A549 (cell line): ENCODE measurements around the gene SAP30L. TPM values are rescaled to one million over a fixed set of nuclear protein-coding genes. Genes with fewer than 3 reads are reported as not detected.

Experiments used
- ATAC-seq, 2 experiments: fragments of 200-7000 bp in 1 of 2; fragments of >200 bp in 1 of 2; cut with Nextera tagmentation in 1 of 2; cut with Tn5 transposase in 1 of 2; 3 replicates each; pipeline versions ENCODE4 v1.8.0 to v1.9.1; 2018 to 2020; ENCODE audit warnings: mild to moderate bottlenecking in 1 of 2, moderate library complexity in 1 of 2
- CTCF ChIA-PET: fragments of 300-600 bp; sonication (Branson Sonifier 250); formaldehyde crosslinking; extraction: SDS; loops from one replicate; lab custom pipeline; 2021; ENCODE audit warnings: antibody characterized with exemption, inconsistent platforms; lab: Yijun Ruan, JAX
- POLR2A ChIA-PET: fragments of 350-600 bp; formaldehyde crosslinking; extraction: SDS; loops from one replicate; lab custom pipeline; 2021; ENCODE audit warnings: antibody characterized with exemption, inconsistent platforms; lab: Yijun Ruan, JAX
- DNase-seq, 2 experiments: peaks; one replicate each; pipeline versions ENCODE4 v3.0.0 to v3.0.0-alpha.2; 2011 to 2016; ENCODE audit warnings: low read depth in 1 of 2, low spot score in 1 of 2
- FAIRE-seq: peaks from 2 replicates; lab custom pipeline; 2011; peaks lifted over from hg19 to GRCh38; lab: Jason Lieb, UNC
- H3K27ac ChIP-seq, 2 experiments: fragments of >200 bp; sonication (Bioruptor Twin); formaldehyde crosslinking; 3 replicates each; pipeline ENCODE4 v1.5.1; 2016 to 2017
- H3K4me1 ChIP-seq: fragments of >200 bp; sonication (Bioruptor Twin); formaldehyde crosslinking; 3 replicates; pipeline ENCODE4 v1.6.1; 2016
- H3K4me2 ChIP-seq: fragments of >200 bp; sonication (Bioruptor Twin); formaldehyde crosslinking; 3 replicates; pipeline ENCODE4 v1.6.1; 2016
- H3K4me3 ChIP-seq: fragments of >200 bp; sonication (Bioruptor Twin); formaldehyde crosslinking; 3 replicates; pipeline ENCODE4 v1.5.1; 2016
- H3K9me3 ChIP-seq: fragments of >200 bp; sonication (Bioruptor Twin); formaldehyde crosslinking; 3 replicates; pipeline ENCODE4 v1.6.1; 2016
- EHF ChIP-seq: fragments of 250-450 bp; sonication (Bioruptor Pico); IDR thresholded peaks from 2 replicates; pipeline ENCODE4 v1.5.0; 2020; ENCODE audit warnings: mild to moderate bottlenecking
- EHMT2 ChIP-seq: fragments of 200-600 bp; sonication (generic); IDR thresholded peaks from 2 replicates; pipeline ENCODE4 v1.6.1; 2016; ENCODE audit warnings: antibody characterized with exemption, low read depth, mild to moderate bottlenecking, moderate library complexity
- ESRRA ChIP-seq: fragments of 150-350 bp; IDR thresholded peaks from 2 replicates; pipeline ENCODE4 v1.6.1; 2014; ENCODE audit warnings: mild to moderate bottlenecking, low read length, borderline replicate concordance
- FOSL2 ChIP-seq, 2 experiments: fragments of 450-650 bp in 1 of 2; fragments of >200 bp in 1 of 2; sonication (Bioruptor Twin) in 1 of 2; formaldehyde crosslinking; IDR thresholded peaks; 2 replicates each; pipeline versions ENCODE4 v1.5.0 to v1.6.1; 2016 to 2020; ENCODE audit warnings: mild to moderate bottlenecking in 1 of 2, moderate library complexity in 1 of 2
- HEYL ChIP-seq: fragments of 250-450 bp; sonication (Bioruptor Pico); IDR thresholded peaks from 2 replicates; pipeline ENCODE4 v1.8.0; 2021; ENCODE audit warnings: mild to moderate bottlenecking, moderate library complexity
- HOXB13 ChIP-seq: fragments of 250-450 bp; sonication (Bioruptor Pico); IDR thresholded peaks from 2 replicates; pipeline ENCODE4 v1.5.0; 2020; ENCODE audit warnings: low read depth, mild to moderate bottlenecking, moderate library complexity
- JUN ChIP-seq, 2 experiments: fragments of >200 bp; sonication (Bioruptor Twin); formaldehyde crosslinking; IDR thresholded peaks; 2 replicates in 1 of 2; 3 replicates in 1 of 2; pipeline ENCODE4 v1.6.1; 2016 to 2017
- KDM5A ChIP-seq: fragments of 200-600 bp; sonication (generic); IDR thresholded peaks from 2 replicates; pipeline ENCODE4 v1.6.1; 2016; ENCODE audit warnings: antibody characterized with exemption, mild to moderate bottlenecking
- MAX ChIP-seq: IDR thresholded peaks from 2 replicates; pipeline ENCODE4 v1.6.1; 2012
- MYC ChIP-seq: IDR thresholded peaks from 2 replicates; pipeline ENCODE4 v1.6.1; 2012; ENCODE audit warnings: mild to moderate bottlenecking, inconsistent platforms, low read length, improper control_type of control experiment, borderline replicate concordance
- RAD21 ChIP-seq, 2 experiments: fragments of >200 bp in 1 of 2; sonication (Bioruptor Twin) in 1 of 2; formaldehyde crosslinking in 1 of 2; IDR thresholded peaks in 1 of 2; conservative IDR thresholded peaks in 1 of 2; 2 replicates in 1 of 2; 3 replicates in 1 of 2; pipeline ENCODE4 v1.6.1; 2012 to 2018; ENCODE audit warnings: inconsistent platforms in 1 of 2
- RCOR1 ChIP-seq: fragments of 150-350 bp; IDR thresholded peaks from 2 replicates; pipeline ENCODE4 v1.6.1; 2014; ENCODE audit warnings: antibody characterized with exemption, low read length, low read depth
- SMC3 ChIP-seq: fragments of >200 bp; sonication (Bioruptor Twin); formaldehyde crosslinking; IDR thresholded peaks from 3 replicates; pipeline ENCODE4 v1.6.1; 2018; ENCODE audit warnings: inconsistent platforms
- TP53 ChIP-seq: fragments of 250-450 bp; sonication (Bioruptor Pico); IDR thresholded peaks from 2 replicates; pipeline ENCODE4 v1.5.0; 2021; ENCODE audit warnings: mild to moderate bottlenecking, moderate library complexity
- USF2 ChIP-seq: fragments of 450-650 bp; IDR thresholded peaks from 2 replicates; pipeline ENCODE4 v1.6.1; 2014; ENCODE audit warnings: antibody characterized with exemption
- ZSCAN20 ChIP-seq: fragments of 250-450 bp; sonication (Bioruptor Pico); IDR thresholded peaks from 2 replicates; pipeline ENCODE4 v1.8.0; 2022; ENCODE audit warnings: mild to moderate bottlenecking, moderate library complexity
- WGBS: methylation state at CpG from one replicate; pipeline ENCODE4 v1.1.6; 2017; ENCODE audit errors: missing lambda C conversion rate; 5-methylcytosine and 5-hydroxymethylcytosine counted together
- polyA plus RNA-seq, 4 experiments: library from polyadenylated mRNA; depleted of rRNA in 3 of 4; stranded (reverse); fragments of >200 nt; fragmentation: RNase III in 1 of 4; extraction: RNeasy Plus Mini Kit Qiagen cat#74134 plus additional on column Dnase treatment in 1 of 4; gene quantifications; 2 replicates in 3 of 4; 3 replicates in 1 of 4; pipeline ENCODE4 v1.2.3, GENCODE V29; 2011 to 2017
- TF ChIP-seq, protein P1 (sequence below): fragments of >200 bp; sonication (Bioruptor Twin); formaldehyde crosslinking; IDR thresholded peaks from 3 replicates; pipeline ENCODE4 v1.5.1; 2016
- TF ChIP-seq, protein P2 (sequence below): fragments of 200-600 bp; sonication (generic); IDR thresholded peaks from 2 replicates; pipeline ENCODE4 v1.6.1; 2016; ENCODE audit warnings: antibody characterized with exemption, mild to moderate bottlenecking, moderate library complexity

SAP30L gene
- polyA plus RNA-seq, 2 of the 4 experiments (the other 2 are of a cell fraction): 24.9 to 50.3 TPM

- ChIA-PET CTCF (interaction anchor here (0.6 to 5.1 kb wide), 78 partner anchors 10 to 477 kb away, joined by 3 to 107 read pairs (median 4); partner anchors contain the start of gene GALNT10), POLR2A (interaction anchor here (0.7 to 2.8 kb wide), 3 partner anchors 11 to 214 kb away, joined by 3 to 18 read pairs (median 7); partner anchors contain the start of gene GALNT10)
- 50% methylated on average over 23 of the region's 37 CpGs for whole genome bisulfite sequencing
- TF ChIP-seq MYC (0 out of 2 replicates have a peak, but pooled peaks have one; percentile 61), HOXB13 (CRISPR knock-in tag) (no peak), ZSCAN20 (CRISPR knock-in tag) (no peak), MAX (peak; percentile 74), SMC3 (peak; percentile 93), TP53 (peak; percentile 39; the same call in 1 of the 2 replicates), EHMT2 (no peak), JUN (IDR thresholded peaks at IDR 0.05) (peak in 1 of 2 experiments; percentile 20; a peak in 1 of 5 replicates), RAD21 (conservative IDR thresholded peaks at IDR 0.05 in 1 of 2, IDR thresholded peaks at IDR 0.05 in 1 of 2) (peak; percentile 93 to 97)
- TF ChIP-seq, protein P1, sequence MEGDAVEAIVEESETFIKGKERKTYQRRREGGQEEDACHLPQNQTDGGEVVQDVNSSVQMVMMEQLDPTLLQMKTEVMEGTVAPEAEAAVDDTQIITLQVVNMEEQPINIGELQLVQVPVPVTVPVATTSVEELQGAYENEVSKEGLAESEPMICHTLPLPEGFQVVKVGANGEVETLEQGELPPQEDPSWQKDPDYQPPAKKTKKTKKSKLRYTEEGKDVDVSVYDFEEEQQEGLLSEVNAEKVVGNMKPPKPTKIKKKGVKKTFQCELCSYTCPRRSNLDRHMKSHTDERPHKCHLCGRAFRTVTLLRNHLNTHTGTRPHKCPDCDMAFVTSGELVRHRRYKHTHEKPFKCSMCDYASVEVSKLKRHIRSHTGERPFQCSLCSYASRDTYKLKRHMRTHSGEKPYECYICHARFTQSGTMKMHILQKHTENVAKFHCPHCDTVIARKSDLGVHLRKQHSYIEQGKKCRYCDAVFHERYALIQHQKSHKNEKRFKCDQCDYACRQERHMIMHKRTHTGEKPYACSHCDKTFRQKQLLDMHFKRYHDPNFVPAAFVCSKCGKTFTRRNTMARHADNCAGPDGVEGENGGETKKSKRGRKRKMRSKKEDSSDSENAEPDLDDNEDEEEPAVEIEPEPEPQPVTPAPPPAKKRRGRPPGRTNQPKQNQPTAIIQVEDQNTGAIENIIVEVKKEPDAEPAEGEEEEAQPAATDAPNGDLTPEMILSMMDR: peak; percentile 81
- no peak for FAIRE-seq
- ATAC-seq: peak; percentile 86 to 94
- DNase-seq: peak; percentile 69 to 93
- Histone ChIP-seq H3K27ac (peak overlapping the region; percentile 67 to 87), H3K4me2 (peak overlapping the region; percentile 63), H3K9me3 (no peaks in the 10 kb centered on the region), H3K4me1 (peaks cover 16% of the 10 kb centered on the region), H3K4me3 (no peak overlapping the region)
Measured at GRCh38 chr5:154405078-154405792, 40.6 kb upstream of the SAP30L start.

GRCh38 chr5:154406231-154406630 is 39.6 kb upstream of the SAP30L start:
- Histone ChIP-seq H3K4me2 (no peak overlapping the region), H3K4me1 (peaks cover 16% of the 10 kb centered on the region), H3K9me3 (no peaks in the 10 kb centered on the region), H3K4me3 (no peak overlapping the region), H3K27ac (no peak overlapping the region)
- FAIRE-seq (no peak), ATAC-seq (no peak), DNase-seq (no peak)
- 89% methylated on average over 8 of the region's 8 CpGs for whole genome bisulfite sequencing
- POLR2A ChIA-PET: interaction anchor here (2.8 kb wide), 1 partner anchor 215 kb away, joined by 18 read pairs; the partner anchor contains the start of gene GALNT10
- CTCF ChIA-PET: interaction anchor here (0.6 to 3.7 kb wide), 19 partner anchors 10 to 393 kb away, joined by 4 to 107 read pairs (median 9); partner anchors contain the start of gene GALNT10
- TF ChIP-seq HOXB13 (CRISPR knock-in tag) (no peak), HEYL (CRISPR knock-in tag) (no peak), FOSL2 (IDR thresholded peaks at IDR 0.05) (no peak), FOSL2 (CRISPR knock-in tag; IDR thresholded peaks at IDR 0.05) (no peak), EHF (CRISPR knock-in tag) (no peak), RCOR1 (no peak), USF2 (no peak), KDM5A (no peak), ESRRA (no peak)
- TF ChIP-seq, protein P2, sequence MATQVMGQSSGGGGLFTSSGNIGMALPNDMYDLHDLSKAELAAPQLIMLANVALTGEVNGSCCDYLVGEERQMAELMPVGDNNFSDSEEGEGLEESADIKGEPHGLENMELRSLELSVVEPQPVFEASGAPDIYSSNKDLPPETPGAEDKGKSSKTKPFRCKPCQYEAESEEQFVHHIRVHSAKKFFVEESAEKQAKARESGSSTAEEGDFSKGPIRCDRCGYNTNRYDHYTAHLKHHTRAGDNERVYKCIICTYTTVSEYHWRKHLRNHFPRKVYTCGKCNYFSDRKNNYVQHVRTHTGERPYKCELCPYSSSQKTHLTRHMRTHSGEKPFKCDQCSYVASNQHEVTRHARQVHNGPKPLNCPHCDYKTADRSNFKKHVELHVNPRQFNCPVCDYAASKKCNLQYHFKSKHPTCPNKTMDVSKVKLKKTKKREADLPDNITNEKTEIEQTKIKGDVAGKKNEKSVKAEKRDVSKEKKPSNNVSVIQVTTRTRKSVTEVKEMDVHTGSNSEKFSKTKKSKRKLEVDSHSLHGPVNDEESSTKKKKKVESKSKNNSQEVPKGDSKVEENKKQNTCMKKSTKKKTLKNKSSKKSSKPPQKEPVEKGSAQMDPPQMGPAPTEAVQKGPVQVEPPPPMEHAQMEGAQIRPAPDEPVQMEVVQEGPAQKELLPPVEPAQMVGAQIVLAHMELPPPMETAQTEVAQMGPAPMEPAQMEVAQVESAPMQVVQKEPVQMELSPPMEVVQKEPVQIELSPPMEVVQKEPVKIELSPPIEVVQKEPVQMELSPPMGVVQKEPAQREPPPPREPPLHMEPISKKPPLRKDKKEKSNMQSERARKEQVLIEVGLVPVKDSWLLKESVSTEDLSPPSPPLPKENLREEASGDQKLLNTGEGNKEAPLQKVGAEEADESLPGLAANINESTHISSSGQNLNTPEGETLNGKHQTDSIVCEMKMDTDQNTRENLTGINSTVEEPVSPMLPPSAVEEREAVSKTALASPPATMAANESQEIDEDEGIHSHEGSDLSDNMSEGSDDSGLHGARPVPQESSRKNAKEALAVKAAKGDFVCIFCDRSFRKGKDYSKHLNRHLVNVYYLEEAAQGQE: no peak
